Astrocyte of the cerebellum (primary cell): ENCODE results near the gene MSL1.

Experiments used
- DNase-seq: peaks from one replicate; pipeline ENCODE4 v3.0.0-alpha.2; 2011; ENCODE audit warnings: low read depth
- H3K4me3 ChIP-seq: 2 replicates; pipeline ENCODE4 v1.5.1; 2011; ENCODE audit warnings: mild to moderate bottlenecking, low read depth, low read length, moderate library complexity
- in situ Hi-C: cut with HindIII; loops from 2 replicates; pipeline ENCODE4 v1.10.0; 2017; ENCODE audit warnings: low sequenced_read_pairs
- TF ChIP-seq, protein P1 (sequence below): IDR thresholded peaks from 2 replicates; pipeline ENCODE4 v1.5.1; 2012; ENCODE audit warnings: low read length, low read depth, moderate library complexity, mild to moderate bottlenecking; ENCODE audit errors: missing control alignments

Gene MSL1

GRCh38 chr17:40105861-40106759 lies 15.7 kb upstream of the MSL1 start:
- in situ Hi-C loops, result no loop called here
- TF ChIP-seq, protein P1, sequence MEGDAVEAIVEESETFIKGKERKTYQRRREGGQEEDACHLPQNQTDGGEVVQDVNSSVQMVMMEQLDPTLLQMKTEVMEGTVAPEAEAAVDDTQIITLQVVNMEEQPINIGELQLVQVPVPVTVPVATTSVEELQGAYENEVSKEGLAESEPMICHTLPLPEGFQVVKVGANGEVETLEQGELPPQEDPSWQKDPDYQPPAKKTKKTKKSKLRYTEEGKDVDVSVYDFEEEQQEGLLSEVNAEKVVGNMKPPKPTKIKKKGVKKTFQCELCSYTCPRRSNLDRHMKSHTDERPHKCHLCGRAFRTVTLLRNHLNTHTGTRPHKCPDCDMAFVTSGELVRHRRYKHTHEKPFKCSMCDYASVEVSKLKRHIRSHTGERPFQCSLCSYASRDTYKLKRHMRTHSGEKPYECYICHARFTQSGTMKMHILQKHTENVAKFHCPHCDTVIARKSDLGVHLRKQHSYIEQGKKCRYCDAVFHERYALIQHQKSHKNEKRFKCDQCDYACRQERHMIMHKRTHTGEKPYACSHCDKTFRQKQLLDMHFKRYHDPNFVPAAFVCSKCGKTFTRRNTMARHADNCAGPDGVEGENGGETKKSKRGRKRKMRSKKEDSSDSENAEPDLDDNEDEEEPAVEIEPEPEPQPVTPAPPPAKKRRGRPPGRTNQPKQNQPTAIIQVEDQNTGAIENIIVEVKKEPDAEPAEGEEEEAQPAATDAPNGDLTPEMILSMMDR, result no peak
- H3K4me3 ChIP-seq, result no peak overlapping the region
- DNase-seq, result no peak

DNA sequence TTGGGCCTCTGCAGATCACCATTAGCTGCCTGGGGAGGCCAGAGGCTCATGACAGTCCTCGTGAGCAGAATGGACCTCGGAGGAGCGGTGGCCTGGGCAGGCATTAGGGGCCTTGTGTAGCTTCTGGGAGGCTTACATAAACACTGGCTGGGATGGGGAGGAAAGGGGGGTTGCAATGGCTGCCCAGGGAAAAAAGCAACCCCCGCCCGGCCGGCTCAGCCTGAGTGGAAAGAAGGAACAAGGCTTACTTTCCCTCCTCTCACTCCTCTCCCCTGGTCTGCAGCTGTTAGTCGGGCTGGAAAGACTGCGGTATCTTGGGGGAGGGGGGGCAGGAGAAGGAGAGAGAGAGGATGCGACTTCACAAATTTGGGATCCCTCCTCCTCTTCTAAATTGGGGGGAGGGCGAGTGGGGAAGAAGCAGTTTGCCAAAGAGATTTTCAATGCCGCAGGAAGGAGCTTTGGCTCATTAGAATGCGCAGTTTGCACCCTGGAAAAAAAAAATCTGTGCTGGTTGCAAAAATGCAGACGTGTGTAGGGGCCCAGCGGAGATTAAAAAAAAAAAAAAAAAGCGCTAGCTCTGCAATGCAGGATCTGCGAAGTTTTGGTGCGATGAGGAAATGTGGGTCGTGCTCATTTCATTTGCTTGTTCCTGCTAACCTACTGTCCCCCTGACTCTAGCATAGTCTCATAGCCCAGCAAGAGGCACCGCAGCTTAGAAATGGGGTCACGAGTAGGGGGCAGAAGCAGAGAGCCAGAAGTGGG lies 14.8 kb upstream of the MSL1 start:
- H3K4me3 ChIP-seq, result no peak overlapping the region
- in situ Hi-C loops, result no loop called here
- no peak for DNase-seq
- TF ChIP-seq, protein P1, result no peak

DNA sequence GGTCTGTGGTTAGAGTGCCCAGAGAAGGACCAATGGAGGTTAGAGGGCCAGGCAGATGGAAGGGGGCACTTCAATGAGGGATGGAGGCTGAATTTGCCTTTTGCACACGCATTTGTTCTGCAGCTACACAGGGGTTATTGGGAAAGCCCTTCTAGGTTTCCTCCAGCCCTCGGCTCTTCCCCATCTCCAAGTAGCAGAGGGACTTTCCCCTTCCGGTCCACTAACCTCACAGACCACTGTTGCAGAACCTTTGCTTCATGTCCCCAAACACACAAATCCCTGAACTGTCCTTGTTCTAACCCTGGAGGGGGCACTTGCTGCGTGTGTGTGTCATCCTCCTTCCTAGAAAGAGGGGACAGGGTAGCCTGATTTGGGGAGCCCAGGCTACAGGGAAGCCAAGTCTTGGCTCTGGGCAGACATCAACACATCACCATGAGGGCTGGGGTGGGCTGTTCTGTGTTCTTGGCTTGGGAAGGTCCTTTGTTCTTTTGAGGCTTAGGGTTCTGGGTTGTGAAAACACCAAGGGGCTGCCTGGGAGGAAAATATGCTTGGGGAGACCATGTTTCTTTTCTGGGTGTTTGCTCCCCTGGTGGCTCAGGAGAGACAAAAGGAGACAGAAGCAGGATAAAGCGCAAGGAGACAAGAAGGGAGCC lies 14.1 kb upstream of the MSL1 start:
- no peak for DNase-seq
- TF ChIP-seq, protein P1, result no peak
- in situ Hi-C loops, result no loop called here
- H3K4me3 ChIP-seq, result no peak overlapping the region

DNA sequence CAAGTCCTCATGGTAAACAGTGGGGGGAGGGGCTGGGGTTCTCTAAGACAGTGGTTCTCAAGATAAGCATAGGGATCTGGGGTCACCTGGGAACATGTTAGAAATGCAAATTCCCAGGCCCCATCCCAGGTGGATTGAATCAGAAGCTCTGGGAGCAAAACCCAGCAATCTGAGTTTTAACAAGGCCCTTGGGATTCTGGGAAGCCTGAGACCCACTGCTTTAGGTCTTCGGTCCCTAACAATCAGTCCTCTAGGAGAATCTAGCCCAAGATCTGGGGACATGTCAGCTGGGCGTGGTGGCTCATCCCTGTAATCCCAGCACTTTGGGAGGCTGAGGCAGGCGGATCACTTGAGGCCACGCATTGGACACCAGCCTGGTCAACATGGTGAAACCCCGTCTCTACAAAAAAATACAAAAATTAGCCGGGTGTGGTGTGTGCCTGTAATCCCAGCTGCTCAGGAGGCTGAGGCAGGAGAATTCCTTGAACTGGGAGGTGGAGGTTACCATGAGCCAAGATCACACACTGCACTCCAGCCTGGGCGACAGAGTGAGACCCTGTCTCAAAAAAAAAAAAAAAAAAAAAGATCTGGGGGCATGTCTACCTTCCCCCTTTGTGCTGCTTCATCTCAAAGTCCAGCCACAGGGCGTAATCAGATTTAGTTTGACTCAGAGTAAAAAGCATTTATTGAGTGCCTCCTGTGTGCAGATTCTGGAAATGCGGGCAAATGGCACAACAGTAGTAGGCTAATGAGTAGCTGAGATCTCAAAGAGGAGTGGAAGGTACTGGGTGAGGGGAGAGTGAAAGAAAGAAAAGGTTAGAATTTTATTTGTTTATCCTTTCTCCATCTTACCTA lies 12.6 kb upstream of the MSL1 start:
- no peak for DNase-seq
- in situ Hi-C loops, result no loop called here

GRCh38 chr17:40110026-40110845 lies 11.5 kb upstream of the MSL1 start:
- in situ Hi-C loops, result loop anchor here (5.0 kb wide), 1 partner anchor 78 kb away; no protein-coding TSS in a partner anchor
- no peak for DNase-seq
- no peak overlapping the region for H3K4me3 ChIP-seq
- TF ChIP-seq, protein P1, result no peak

More for the DNA sequence above, 12.6 kb upstream of the MSL1 start:
- TF ChIP-seq, protein P1, result peak; percentile 7
- no peak overlapping the region for H3K4me3 ChIP-seq
